ENCODE results near the gene MRNIP. TPM values are rescaled to one million over a fixed set of nuclear protein-coding genes. Genes with fewer than 3 reads are reported as not detected.

The MRNIP gene
- polyA plus RNA-seq, 1 experiment = 16.0 TPM

DNA sequence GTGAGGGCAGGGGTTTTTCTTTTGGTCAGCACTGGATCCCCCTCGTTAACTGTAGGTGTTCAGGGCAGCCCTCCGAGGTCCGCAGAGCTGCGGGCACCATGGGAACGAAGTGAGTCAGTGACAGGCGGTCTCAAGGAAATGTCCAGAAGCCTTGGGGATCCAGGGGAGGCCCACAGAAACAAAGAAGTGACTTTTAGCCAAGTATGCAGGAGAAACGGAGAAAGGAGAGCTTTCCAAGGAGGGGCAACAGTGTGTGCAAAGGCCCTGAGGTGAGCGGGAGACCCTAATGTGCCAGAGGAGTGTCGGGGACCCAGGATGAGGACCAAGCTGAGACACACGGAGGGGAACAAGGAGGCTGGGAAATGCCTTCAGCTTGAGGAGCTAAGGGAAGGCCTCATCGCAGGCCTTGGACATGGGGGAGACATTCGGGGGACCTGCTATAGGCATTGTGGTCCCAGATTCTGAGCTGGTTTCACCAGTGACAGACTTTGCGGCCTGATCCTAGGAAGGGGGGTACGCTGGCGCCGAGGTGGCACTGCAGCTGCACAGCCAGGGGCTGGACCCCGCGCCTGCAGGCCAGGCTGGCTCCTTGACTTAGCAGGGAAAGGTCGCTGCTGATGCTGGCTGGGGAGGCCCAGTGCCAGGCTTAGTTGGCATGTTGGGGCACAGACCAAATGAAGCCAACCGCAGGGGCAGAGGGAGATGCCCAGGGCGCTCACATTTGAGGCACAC, 61.6 kb downstream of the MRNIP start:
- ChIA-PET CTCF (interaction anchor here (0.7 to 2.2 kb wide), 4 partner anchors 17 to 176 kb away, joined by 3 to 11 read pairs (median 3); no protein-coding TSS in a partner anchor), POLR2A (interaction anchor here (0.6 kb wide), 2 partner anchors 26 to 29 kb away, joined by 3 to 12 read pairs; no protein-coding TSS in a partner anchor)
- H3K27ac ChIP-seq (ENCODE audit: low read depth, low read length) = peak overlapping the region; percentile 52
- no peaks in the 10 kb centered on the region; the same call in 1 of the 2 replicates for H3K9me3 ChIP-seq (ENCODE audit: control insufficient read depth, insufficient read depth, low read length)
- no peaks in the 10 kb centered on the region for H3K27me3 ChIP-seq (ENCODE audit: control insufficient read depth, insufficient read depth, low read length)
- TF ChIP-seq, protein P1, sequence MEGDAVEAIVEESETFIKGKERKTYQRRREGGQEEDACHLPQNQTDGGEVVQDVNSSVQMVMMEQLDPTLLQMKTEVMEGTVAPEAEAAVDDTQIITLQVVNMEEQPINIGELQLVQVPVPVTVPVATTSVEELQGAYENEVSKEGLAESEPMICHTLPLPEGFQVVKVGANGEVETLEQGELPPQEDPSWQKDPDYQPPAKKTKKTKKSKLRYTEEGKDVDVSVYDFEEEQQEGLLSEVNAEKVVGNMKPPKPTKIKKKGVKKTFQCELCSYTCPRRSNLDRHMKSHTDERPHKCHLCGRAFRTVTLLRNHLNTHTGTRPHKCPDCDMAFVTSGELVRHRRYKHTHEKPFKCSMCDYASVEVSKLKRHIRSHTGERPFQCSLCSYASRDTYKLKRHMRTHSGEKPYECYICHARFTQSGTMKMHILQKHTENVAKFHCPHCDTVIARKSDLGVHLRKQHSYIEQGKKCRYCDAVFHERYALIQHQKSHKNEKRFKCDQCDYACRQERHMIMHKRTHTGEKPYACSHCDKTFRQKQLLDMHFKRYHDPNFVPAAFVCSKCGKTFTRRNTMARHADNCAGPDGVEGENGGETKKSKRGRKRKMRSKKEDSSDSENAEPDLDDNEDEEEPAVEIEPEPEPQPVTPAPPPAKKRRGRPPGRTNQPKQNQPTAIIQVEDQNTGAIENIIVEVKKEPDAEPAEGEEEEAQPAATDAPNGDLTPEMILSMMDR (IDR thresholded peaks at IDR 0.05; ENCODE audit: low read depth, low read length) = no peak
- no peak overlapping the region; the same call in 1 of the 2 replicates for H3K4me3 ChIP-seq (ENCODE audit: low read depth, low read length)
- no peak for DNase-seq (ENCODE audit: low read depth, low spot score)

DNA sequence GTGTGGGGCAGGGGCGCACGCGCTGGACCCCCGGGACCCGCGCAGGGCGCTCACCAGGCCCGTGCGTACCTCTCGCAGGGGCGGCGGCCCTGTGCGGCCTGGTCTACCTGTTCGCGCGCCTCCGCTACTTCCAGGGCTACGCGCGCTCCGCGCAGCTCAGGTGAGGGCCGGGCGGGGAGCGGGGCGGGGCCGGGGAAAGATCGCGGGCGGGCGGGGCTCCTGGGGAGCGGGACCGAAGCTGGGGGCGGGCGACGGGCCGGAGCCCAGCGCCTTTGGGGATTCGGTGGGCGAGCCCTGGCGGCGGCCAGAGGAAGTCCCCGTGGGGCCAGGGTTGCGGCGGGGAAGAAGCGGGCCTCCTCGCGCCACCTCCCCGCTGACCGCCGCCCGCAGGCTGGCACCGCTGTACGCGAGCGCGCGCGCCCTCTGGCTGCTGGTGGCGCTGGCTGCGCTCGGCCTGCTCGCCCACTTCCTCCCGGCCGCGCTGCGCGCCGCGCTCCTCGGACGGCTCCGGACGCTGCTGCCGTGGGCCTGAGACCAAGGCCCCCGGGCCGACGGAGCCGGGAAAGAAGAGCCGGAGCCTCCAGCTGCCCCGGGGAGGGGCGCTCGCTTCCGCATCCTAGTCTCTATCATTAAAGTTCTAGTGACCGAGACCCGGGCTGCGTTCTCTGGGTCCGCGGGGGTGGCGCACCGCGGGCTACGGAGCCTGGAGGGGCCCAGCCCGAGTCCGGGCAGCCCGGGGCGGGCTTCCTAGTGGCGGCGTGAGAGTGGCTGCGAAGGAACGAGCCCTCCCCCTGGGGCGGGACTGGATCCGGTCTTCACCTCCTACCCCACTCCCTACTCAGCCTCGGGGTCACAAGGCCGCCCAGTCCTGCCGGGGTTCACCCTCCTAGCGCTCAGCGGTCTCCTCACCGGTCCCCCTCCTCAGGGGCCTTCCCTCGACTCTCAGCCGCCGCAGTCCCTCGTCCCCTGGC, 62.5 kb downstream of the MRNIP start:
- Histone ChIP-seq H3K27ac (ENCODE audit: low read depth, low read length) (peak overlapping the region; percentile 52), H3K9me3 (ENCODE audit: control insufficient read depth, insufficient read depth, low read length) (no peaks in the 10 kb centered on the region; the same call in 1 of the 2 replicates), H3K4me3 (ENCODE audit: low read depth, low read length) (peak overlapping the region; percentile 60), H3K27me3 (ENCODE audit: control insufficient read depth, insufficient read depth, low read length) (no peaks in the 10 kb centered on the region)
- TF ChIP-seq, protein P1 (IDR thresholded peaks at IDR 0.05; ENCODE audit: low read depth, low read length) = peak; percentile 51
- POLR2A ChIA-PET = interaction anchor here (0.6 kb wide), 1 partner anchor 27 kb away, joined by 12 read pairs; no protein-coding TSS in a partner anchor
- CTCF ChIA-PET = interaction anchor here (0.6 to 2.2 kb wide), 13 partner anchors 8 to 176 kb away, joined by 3 to 11 read pairs (median 4); no protein-coding TSS in a partner anchor
- DNase-seq (ENCODE audit: low read depth, low spot score) = no peak

DNA sequence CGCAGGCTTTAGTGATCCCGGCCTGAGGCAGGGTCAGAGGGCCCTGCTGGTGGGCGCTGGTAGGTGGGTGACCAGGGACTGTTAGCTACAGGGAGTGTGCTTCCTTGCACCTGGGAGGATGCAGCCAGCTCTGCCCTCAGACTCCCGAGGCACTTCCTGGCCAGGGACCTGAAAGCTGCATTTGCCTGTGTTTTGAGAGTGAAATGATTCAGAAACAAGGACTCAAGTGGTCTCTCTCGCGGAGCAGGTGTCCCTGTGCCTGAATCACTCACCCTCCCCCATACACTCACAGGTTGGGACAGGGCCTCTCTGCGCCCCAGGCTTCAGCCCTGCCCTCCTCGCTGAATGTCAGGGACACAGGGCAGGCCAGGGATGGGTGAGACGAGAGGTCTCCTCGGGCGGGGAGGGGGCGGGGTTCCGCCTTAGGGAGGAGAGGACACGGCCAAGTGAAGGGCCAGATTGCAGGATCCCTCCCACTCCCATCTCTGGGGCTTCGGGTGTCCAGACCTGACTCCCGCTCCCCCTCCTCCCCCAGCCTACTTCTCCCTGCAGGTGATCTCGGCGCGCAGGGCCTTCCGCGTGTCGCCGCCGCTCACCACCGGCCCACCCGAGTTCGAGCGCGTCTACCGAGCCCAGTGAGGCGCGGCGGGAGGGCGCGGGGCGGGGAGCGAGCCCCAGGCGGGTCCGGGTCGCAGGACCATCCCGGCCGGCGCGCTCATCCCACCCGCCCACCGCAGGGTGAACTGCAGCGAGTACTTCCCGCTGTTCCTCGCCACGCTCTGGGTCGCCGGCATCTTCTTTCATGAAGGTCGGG, 63.4 kb downstream of the MRNIP start:
- Histone ChIP-seq H3K27ac (ENCODE audit: low read depth, low read length) (no peak overlapping the region), H3K27me3 (ENCODE audit: control insufficient read depth, insufficient read depth, low read length) (no peaks in the 10 kb centered on the region), H3K9me3 (ENCODE audit: control insufficient read depth, insufficient read depth, low read length) (no peaks in the 10 kb centered on the region; the same call in 1 of the 2 replicates), H3K4me3 (ENCODE audit: low read depth, low read length) (peak overlapping the region; percentile 60)
- ChIA-PET POLR2A (interaction anchor here (1.2 kb wide), 1 partner anchor 18 kb away, joined by 3 read pairs; no protein-coding TSS in a partner anchor), CTCF (interaction anchor here (0.6 to 2.2 kb wide), 12 partner anchors 9 to 55 kb away, joined by 3 to 11 read pairs (median 4); no protein-coding TSS in a partner anchor)
- DNase-seq (ENCODE audit: low read depth, low spot score) = no peak
- TF ChIP-seq, protein P1 (IDR thresholded peaks at IDR 0.05; ENCODE audit: low read depth, low read length) = no peak

DNA sequence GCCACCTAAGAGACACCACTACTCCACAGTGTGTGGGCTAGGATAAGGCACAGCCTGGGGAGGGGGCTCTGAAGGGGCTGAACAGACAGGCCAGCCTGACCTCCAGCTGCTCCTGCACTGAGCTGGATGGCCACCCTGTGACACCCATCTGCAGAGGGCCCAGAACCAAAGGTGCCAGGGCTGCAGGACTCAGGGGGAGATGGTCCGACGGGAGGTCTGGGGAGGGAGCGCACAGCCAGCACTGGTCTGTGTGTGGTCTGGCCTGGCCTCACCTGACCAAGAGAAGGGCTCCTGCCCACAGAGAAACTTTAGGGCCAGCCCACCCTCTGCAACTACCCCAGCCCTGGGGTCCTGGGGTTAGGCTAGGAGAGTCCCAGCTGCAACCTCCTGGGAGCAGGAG, 64.0 kb downstream of the MRNIP start:
- no peak overlapping the region for H3K27ac ChIP-seq (ENCODE audit: low read depth, low read length)
- POLR2A ChIA-PET = interaction anchor here (1.2 to 1.3 kb wide), 2 partner anchors 17 to 171 kb away, joined by 3 to 5 read pairs; partner anchors contain the start of gene HNRNPH1
- CTCF ChIA-PET = interaction anchor here (1.7 to 1.9 kb wide), 2 partner anchors 27 to 32 kb away, joined by 4 to 5 read pairs; no protein-coding TSS in a partner anchor
- H3K27me3 ChIP-seq (ENCODE audit: control insufficient read depth, insufficient read depth, low read length) = no peaks in the 10 kb centered on the region
- H3K4me3 ChIP-seq (ENCODE audit: low read depth, low read length) = no peak overlapping the region
- no peak for DNase-seq (ENCODE audit: low read depth, low spot score)
- TF ChIP-seq, protein P1 (IDR thresholded peaks at IDR 0.05; ENCODE audit: low read depth, low read length) = no peak
- no peaks in the 10 kb centered on the region; the same call in 1 of the 2 replicates for H3K9me3 ChIP-seq (ENCODE audit: control insufficient read depth, insufficient read depth, low read length)

Data from AG04450 (cell line).